ENCODE measurements around the gene EFEMP2. TPM values are rescaled to one million over a fixed set of nuclear protein-coding genes. Genes with fewer than 3 reads are reported as not detected.
"Not testable (repeated sequence)": the region's sequence is repeated elsewhere in the genome, so short reads cannot be mapped to it uniquely, and the experiment has no call there.

Gene EFEMP2
- total RNA-seq, 4 donors from 2014 or later = 70.7 to 125 (median 91.4) TPM

DNA sequence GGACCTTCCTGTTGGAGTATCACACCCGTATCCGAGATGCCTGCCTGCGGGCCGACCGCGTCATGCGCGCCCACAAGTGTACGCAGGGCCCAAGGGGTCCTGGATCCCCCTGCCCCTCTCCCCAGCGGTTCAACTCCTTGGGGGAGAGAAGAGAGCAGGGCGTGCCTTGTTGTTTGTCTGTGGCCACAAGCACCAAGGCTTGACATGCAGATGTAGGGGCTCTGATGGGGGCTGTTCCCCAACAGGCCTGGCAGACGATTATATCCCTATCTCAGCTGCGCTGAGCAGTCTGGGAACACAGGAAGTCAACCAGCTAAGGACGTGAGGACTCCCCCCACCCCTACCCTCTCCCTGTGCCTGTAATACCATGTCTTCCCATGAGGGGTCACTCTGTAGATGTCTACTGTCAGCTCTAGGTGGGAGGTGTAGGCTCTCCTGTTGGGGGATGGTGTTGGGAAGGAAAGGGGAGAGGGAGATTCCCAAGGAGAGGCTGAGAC, 21.5 kb downstream of the EFEMP2 start:
- Histone ChIP-seq H3K27ac (no peak overlapping the region), H3K36me3 (peaks cover 32 to 34% of the 10 kb centered on the region in 2 donors), H3K27me3 (no peaks in the 10 kb centered on the region), H3K4me1 (peaks cover 0 to 10% of the 10 kb centered on the region in 2 donors), H3K4me3 (replicated peaks in 1 of 3) (no peak overlapping the region), H3K9me3 (no peaks in the 10 kb centered on the region)
- no peak for DNase-seq
- intact Hi-C loops (cut with DNase I) = no loop called here
- TF ChIP-seq CTCF (IDR thresholded peaks at IDR 0.05) (peak in 3 of 6 experiments; percentile 10 to 21 (median 15)), POLR2A (IDR thresholded peaks at IDR 0.05) (no peak)
- 80 to 89% methylated on average over 10 to 13 of the region's 14 CpGs for WGBS, 2 donors

DNA sequence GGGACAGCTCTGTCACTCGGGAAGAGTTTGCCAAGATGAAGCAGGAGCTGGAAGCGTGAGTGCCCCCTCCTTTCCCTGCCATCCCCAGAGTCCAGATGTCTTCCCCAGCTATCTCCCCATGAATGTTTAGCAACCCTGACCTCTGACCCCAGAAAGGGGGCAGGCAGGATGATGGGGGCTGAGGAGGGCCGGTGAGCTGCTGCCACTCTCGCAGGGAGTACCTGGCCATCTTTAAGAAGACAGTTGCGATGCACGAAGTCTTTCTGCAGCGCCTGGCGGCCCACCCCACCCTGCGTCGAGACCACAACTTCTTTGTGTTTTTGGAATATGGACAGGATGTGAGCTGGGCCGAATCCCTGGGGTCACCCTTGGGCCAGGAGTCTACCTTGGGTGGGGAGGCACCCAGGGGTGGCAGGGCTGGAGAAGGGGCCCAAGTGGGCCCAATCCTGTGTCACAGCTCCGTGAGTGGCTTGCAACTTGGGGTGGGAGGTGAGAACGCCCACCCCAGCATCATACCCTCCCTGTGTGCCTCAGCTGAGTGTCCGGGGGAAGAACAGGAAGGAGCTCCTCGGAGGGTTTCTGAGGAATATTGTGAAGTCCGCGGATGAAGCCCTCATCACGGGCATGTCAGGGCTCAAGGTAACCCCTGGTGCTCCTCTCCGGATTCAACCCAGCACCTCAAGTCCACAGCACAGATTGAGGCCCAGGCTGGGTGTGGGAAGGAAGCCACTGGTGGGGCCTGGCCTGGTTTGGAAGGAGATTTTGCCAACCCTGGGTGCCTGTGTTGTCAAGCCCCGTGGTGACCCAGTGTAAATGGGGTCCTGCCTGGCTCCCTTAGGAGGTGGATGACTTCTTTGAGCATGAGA, 22.1 kb downstream of the EFEMP2 start:
- DNase-seq = no peak
- Histone ChIP-seq H3K4me1 (peaks cover 0 to 4% of the 10 kb centered on the region in 2 donors), H3K27ac (no peak overlapping the region), H3K36me3 (peaks cover 25 to 27% of the 10 kb centered on the region in 2 donors), H3K27me3 (no peaks in the 10 kb centered on the region), H3K9me3 (no peaks in the 10 kb centered on the region), H3K4me3 (replicated peaks in 1 of 3) (no peak overlapping the region)
- intact Hi-C loops (cut with DNase I) = no loop called here
- WGBS, 2 donors = 76 to 83% methylated on average over 18 to 20 of the region's 20 CpGs
- no peak for TF ChIP-seq CTCF (IDR thresholded peaks at IDR 0.05)
- TF ChIP-seq POLR2A (IDR thresholded peaks at IDR 0.05) = no peak

- 40 to 59% methylated on average over 1 to 16 of the region's 16 CpGs for whole genome bisulfite sequencing, 2 donors
- no peak overlapping the region for H3K4me3 ChIP-seq (replicated peaks in 1 of 3)
- H3K27me3 ChIP-seq = no peaks in the 10 kb centered on the region
- no peaks in the 10 kb centered on the region for H3K9me3 ChIP-seq
- TF ChIP-seq POLR2A (IDR thresholded peaks at IDR 0.05) = no peak
- no peak for TF ChIP-seq CTCF (IDR thresholded peaks at IDR 0.05)
- peaks cover 19 to 21% of the 10 kb centered on the region in 2 donors for H3K36me3 ChIP-seq
- no peaks in the 10 kb centered on the region for H3K4me1 ChIP-seq
- intact Hi-C loops (cut with DNase I) = no loop called here
- H3K27ac ChIP-seq = no peak overlapping the region
- no peak for DNase-seq
These were observed 22.8 kb downstream of the EFEMP2 start for GRCh38 chr11:65849771-65850216.

DNA sequence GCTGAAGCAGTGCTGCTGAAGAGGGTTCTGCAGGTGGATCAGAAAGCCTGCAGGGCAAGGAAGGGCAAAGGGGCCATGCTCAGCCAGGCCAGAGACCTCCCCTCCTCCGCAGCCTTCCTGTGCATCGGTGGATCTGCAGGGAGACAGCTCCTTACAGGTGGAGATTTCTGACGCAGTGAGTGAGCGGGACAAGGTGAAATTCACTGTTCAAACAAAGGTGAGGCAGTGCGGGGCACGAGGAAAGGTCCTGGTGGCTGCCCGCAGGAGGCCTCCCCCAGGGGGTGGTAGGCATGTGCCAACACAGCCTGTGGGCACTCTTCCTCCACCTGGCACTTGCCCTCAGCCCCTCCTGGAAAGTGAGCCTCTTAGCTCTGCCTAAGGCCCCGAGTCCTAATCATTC, 23.2 kb downstream of the EFEMP2 start:
- DNase-seq = no peak
- H3K36me3 ChIP-seq = peaks cover 15 to 16% of the 10 kb centered on the region in 2 donors
- TF ChIP-seq CTCF (IDR thresholded peaks at IDR 0.05) (no peak), POLR2A (IDR thresholded peaks at IDR 0.05) (no peak)
- WGBS, 2 donors = 57 to 68% methylated on average over 4 to 8 of the region's 8 CpGs
- H3K27ac ChIP-seq = no peak overlapping the region
- no peak overlapping the region for H3K4me3 ChIP-seq (replicated peaks in 1 of 3)
- no peaks in the 10 kb centered on the region for H3K4me1 ChIP-seq
- H3K9me3 ChIP-seq = no peaks in the 10 kb centered on the region
- H3K27me3 ChIP-seq = no peaks in the 10 kb centered on the region
- intact Hi-C loops (cut with DNase I) = no loop called here

GRCh38 chr11:65848693-65849092, 23.9 kb downstream of the EFEMP2 start:
- WGBS, 2 donors = 32% methylated on average over 7 of the region's 7 CpGs
- H3K9me3 ChIP-seq; intact Hi-C loops (cut with DNase I); H3K4me3 ChIP-seq (replicated peaks in 1 of 3); H3K27ac ChIP-seq; H3K4me1 ChIP-seq; H3K27me3 ChIP-seq; DNase-seq; H3K36me3 ChIP-seq: not testable (repeated sequence)
